Stimulated activated CD4-positive, alpha-beta T cell treated with anti-CD3 and anti-CD28 coated beads, TNF-alpha, amount 100 ng/mL, for 1 hour (primary cell): ENCODE data around the gene IRX4.
"Not testable (repeated sequence)": the region's sequence is repeated elsewhere in the genome, so short reads cannot be mapped to it uniquely, and the experiment has no call there.

Experiments used
- DNase-seq, 3 donors: peaks; one replicate each; pipeline ENCODE4 v3.0.0-alpha.2; 2020; ENCODE audit warnings: low read depth in 3 of 3, low spot score in 1 of 3

The IRX4 gene

DNA sequence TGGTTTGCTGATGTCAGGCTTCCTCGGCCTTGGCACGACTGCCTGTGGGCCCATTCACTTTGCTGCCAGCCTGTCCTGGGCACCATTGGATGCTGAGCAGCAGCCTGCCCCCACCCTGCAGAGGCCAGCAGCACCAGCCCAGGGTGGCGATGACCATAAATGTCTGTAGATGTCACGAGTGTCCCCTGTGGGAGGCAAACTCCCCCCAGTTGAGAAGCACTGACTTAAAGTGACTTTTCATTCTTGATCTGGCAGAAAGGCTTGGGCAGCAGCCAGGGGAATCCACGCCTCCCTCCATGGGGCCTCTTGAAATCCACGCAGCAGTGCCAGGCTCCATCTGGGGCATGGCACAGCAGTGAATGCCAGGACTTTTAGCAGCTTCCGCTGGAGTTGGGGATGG is 21.8 kb downstream of the IRX4 start:
- no peak for DNase-seq

DNA sequence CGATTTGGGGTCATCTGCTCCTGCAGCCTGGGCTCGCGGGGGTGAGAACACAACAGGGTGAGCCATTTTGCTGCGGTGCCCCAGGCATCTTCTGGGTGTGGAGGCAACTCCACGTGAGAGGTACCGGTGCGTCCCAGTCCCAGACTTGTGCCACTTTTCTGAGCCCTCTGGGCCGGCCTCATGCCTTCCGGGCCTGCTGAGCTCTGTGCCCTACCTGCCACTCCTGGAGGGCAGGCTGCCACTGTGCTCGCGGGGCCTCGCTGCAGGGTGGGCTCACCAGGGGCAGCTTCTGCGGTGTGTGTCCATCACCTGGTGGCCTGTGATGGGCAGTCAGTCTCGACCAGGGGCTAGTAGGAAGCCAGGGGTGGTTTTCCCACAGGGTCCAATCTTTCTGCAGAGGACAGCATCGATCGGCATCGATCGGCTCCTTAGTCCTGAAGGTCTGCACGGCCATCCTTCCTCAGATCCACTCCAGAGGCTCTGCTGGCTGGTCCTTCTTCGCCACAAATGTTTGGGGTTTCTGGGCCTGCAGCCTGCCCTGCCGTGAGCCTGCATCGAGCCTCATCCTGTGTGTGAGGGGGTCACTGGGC is 22.6 kb downstream of the IRX4 start:
- DNase-seq: no peak

DNA sequence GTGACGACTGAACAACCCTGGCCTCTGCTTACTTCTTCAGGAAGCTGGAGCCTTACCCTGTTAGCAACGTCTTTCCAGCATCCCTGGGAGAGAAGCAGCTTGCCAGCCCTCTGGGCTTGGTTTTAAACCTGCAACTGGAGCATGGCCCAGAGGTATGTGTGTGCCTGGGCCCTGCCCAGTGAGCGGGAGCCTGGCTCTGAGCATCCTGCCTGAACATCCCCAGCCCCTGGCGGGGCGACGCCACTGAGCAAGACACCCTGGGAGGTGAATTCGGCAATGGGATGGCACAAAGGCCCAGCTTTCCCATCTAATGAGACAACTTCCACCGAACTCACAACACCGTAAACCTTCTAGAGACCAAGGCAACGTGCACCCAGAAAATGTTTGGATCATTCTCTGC is 23.6 kb downstream of the IRX4 start:
- no peak for DNase-seq

DNA sequence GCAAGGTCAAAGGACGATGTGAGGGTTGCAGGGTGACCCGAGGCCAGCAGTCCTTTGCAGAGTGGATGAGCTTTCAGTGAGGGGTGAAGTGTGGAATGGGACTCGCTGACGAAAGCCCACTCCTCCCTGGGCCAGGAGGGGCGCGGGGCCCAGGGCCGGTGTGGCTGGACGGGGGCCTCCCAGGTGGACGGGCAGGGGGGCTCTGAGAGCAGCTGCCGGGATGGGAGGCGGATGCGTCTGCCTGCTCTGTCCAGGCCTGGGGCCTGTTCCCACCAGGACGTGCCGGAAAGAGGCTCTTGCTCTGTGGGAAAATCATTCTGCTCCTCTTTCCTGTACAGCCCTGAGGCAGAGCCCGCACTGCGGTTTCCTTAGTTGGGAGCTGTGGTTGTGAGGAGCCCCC is 24.3 kb downstream of the IRX4 start:
- DNase-seq: no peak

DNA sequence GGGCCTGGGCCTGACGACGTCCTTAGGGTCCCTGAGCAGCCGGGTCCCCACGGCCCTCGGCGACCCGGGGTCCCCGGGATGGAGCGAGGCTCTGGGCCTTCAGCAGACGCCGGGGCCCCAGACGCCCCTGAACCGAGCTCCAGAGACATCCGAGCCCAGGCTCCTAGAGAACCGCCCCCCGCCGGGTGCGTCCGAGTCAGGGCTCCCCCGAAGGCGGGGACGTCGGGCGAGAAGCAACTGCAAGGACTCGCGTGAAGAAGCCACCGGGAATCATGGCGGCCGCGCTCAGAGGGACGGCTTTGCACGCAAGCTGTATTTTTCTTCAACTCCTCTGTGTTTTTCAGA is 25.5 kb downstream of the IRX4 start:
- DNase-seq: no peak

DNA sequence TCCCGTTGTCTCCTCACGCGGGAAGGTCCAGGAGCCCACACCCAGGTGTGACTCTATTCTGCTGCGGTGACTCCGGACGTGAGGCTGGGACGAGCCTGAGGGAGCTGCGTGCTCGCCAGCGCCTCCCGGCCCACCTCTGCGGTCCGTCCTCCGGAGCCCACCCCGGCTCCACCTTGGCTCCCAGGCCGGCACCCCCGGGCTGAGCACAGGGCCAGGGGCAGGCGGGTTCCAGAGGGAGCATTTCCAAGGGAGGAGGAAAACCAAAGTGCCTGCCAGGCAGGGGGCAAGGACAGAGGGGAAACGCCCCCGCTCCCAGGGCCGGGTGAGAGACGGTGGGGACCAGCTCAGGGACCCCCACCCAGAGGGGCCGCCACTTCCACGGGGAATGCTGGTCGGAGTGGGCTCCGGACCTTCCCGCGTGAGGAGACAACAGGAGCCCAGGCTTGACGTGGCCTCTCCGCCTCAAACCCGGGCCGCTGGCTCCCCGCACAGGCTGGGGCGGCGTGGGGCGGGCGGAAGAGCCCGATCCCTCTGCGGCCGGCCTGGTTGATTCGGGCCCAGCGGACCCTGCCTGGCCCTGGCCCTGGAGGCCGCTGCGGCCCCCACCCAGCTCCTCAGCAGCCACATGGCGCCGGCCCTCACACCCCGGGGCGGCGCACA is 26.0 kb downstream of the IRX4 start:
- DNase-seq: no peak

DNA sequence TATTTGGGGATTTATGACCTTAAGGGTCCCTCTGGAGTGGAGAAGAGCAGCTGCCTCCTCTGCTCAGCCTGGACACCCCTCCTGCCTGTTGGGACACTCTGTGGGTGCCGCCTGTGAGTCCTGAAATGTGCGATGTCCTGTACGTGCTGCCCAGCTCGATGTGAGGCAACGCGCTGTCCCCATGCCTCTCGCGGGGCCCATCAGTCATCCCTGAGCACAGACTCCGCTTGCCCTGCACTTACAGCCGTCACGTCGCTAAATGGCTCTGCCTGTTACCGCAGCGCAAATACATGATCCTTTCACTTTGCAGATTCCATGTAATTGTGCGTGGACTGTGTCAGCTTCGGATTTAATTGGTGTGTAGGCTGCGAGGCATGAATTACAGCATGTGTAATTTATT is 27.1 kb downstream of the IRX4 start:
- no peak for DNase-seq

DNA sequence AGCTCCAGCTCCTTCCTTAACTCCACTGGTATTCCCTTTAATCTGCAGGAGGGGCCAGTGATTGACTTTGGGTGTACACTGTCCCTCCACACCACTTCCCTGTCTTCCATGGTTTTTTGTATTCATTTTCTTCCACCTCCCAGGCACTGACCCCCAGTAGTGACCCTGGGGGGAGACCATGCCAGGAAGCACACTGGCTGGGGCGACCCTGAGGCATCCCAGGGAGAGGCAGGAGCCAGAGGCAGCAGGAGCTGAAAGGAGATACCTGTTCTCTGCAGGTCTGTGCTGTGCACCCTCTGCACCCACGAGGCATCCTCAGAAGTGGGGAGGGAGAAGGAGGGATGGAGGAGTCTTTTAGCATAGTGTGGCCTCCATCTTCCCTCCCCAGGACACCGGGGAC is 27.6 kb downstream of the IRX4 start:
- no peak for DNase-seq

DNA sequence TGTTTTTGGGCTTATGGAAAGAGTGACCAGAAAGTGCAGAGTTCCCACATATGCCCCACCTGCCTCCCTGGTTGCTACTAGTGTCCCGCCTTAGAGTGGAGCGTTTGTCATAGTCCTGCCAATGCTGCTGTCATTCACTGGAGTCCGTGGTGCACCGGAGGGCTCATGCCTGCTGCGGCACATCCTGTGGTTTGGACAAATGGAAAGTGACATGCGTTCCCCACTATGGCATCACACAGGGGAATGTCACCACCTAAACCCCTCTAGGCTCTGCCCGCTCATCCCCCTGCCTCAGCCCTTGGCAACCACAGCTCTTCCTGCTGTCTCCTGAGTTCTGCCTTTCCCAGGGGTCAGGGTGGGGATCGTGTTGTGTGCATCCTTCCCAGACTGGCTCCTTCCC is 29.2 kb downstream of the IRX4 start:
- no peak for DNase-seq

DNA sequence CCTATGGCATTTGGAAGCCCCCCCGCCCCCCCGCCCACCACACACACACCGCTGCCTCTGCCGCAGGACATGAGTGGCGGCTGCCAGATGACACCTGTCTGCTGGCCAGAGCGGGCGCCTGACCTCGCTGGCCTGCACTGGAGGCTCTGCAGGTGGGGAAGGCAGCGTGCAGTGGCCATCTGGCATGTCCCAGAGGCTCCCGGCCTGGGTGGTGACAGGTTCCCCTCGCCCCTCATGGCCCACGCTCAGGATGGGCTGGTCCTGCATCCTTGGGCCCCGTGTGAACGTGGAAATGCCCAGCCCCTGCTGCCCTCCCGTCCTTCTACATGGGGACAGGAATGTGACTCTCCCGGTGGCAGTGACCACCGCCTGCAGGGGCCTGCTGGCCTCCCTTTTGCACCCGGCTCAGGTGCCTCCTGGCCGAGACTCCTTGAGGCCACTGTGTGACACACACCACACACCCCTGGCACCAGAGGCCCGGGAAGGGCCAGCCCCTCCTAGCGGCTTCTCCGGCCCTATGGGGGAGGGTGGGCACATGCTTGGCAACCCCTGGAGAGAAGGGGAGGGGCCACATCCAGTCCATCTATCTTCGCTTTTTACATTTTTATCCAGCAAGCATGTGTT is 30.3 kb downstream of the IRX4 start:
- DNase-seq: no peak

DNA sequence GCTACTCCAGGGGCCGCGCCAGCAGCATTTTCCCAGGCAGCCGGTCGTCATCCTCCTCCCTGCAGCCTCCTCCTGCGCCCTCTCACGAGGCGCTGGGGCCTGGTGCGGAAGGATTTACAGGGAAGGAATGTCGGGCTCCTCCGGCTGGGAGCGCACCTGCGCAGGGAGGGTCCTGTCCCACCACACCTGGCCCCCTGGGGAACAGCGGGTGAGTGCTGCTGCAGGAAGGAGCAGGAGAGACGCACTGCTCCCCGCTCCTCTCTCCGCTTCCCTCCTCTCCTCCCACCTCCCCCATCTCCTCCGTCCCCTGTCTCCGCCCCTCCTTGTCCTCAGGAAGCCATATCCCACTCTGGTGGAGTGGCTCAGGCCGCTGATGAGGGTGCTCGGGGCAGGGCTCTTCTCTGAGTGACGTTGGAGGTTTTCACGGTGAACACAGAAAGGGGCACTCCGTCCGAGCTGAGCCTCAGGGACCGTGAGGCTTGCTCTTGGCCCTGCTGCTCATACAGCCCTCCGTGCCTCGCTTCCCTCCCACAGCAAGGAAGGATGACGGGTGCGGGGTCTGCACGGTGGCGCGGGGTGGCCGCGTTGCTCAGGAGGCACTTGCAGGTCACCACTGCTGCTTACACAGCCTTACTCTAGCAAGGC is 31.3 kb downstream of the IRX4 start:
- no peak for DNase-seq

DNA sequence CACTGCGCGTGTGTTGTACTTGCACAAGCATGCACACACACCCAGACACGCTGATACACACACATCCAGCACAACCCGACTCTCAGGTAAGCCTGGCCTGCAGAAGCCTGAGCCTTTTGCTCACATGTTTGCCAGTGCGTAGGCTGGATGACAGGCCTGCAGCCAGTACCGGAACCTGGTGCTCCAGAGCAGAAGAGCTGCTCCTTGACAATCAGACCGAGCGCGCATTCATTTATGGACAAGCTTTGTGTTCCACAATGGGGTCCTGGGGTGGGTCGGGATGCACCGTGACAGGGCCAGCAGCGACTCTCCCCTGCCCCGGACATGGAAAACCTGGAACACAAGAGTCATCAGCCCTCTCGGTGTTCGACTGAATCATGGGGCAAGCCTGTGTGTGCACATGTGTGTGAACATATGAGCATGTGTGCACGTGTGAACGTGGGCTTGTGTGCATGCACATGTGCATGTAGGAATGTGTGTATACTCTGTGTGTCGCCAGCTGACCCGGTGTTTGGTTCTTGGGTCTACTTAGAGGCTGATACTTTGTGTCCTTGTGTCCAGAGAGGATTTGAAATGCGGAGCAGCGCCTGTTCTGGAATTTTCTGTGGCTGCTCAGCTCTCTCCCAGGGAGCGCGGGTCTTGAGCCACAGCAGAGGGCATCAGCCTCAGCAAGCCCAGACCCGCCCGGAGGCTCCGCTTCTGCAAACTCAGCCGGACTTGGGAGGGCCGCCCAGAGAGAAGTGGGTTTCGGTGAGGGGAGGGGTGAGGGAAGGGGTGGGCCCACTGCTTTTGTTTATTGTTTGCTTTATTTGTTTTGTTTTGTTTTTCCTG is 32.2 kb downstream of the IRX4 start:
- no peak for DNase-seq

DNA sequence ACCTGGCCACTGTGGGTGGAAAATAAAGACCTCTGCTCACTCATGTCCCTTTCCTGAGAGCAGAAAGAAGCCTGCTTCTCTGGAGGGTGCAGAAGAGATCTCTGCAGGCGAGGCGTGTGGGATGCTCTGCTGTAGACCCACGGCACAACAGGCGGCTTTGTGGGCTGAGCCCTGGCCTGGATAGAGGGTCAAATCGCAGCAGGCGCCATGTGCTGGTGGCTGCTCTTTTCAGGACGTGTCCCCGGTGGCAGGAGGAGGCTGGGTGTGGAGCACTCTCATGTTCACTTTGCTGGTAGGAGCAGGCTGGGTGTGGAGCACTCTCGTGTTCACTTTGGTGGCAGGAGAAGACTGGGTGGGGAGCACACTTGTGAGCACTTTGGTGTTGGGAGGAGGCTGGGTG is 35.1 kb downstream of the IRX4 start:
- no peak for DNase-seq

DNA sequence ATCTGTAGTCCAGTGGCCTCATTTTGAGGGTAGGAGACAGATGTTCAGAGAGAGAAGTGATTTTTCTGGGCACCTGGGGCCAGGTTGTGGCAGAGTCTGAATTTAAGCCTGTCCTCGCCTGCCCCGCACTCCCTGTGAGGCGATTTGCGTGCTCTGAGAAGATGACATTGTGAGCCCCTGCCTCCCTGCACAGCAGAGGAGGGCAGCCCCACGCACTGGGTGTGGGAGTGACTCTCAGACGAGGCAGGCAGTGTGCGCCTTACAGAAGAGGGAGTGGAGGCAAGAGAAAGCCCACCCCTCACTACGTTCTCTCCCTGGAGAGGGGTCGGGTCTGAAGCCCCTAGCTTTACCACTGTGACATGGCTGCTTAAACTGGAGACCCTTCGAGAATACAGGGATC is 35.7 kb downstream of the IRX4 start:
- DNase-seq: no peak

DNA sequence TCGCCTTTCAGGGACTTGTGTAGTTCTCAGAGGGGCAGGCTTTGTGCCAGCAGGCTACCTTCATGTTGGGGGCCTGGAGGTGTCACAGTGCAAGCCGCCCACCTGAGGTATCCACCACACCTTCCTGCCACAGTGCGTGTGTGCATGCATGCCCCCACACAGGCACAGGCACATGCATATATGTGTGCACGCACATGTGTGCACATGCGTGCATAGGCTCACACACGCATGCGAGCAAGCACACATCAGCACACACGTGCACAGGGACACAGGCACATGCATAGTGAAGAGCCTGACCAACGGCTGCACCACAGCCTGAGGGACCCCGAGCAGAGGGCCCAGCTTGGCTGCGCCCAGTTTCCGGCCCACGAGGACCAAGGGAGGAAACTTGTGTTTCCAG is 36.1 kb downstream of the IRX4 start:
- DNase-seq: no peak

DNA sequence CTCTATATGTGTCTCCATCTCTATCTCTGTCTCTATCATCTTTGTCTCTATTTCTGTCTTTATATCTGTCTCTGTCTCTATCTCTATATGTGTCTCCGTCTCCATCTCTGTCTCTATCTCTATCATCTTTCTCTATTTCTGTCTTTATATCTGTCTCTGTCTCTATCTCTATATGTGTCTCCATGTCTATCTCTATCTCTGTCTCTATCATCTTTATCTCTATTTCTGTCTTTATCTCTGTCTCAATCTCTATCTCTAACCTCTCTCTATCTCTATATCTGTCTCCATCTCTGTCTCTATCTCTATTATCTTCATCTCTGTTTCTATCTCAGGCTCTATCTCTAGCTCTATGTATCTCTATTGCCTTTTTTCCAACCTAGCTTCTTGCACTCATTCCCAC is 37.0 kb downstream of the IRX4 start:
- no peak for DNase-seq

DNA sequence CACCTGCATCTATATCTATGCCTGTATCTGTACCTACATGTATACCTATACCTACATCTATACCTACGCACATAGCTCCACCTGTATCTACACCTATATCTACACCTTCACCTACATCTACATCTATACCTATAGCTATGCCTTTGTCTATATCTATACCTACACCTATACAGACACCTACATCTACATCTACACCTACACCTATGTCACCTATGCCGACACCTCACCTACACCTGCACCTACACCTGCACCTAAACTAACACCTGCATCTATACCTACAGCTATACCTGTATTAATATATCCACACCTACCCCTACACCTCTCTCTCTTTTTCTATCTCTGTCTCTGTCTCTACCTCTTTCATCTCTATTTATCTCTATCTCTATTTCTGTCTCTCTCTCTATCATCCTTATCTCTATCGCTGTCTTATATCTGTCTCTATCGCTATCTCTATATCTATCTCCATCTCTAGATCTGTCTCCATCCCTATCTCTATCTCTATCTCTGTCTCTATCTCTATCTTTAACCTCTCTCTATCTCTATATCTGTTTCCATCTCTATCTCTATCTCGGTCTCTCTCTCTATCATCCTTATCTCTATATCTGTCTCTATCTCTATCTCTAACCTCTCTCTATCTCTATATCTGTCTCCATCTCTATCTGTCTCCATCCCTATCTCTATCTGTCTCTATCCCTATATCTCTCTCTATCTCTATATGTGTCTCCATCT is 37.9 kb downstream of the IRX4 start:
- DNase-seq: no peak

DNA sequence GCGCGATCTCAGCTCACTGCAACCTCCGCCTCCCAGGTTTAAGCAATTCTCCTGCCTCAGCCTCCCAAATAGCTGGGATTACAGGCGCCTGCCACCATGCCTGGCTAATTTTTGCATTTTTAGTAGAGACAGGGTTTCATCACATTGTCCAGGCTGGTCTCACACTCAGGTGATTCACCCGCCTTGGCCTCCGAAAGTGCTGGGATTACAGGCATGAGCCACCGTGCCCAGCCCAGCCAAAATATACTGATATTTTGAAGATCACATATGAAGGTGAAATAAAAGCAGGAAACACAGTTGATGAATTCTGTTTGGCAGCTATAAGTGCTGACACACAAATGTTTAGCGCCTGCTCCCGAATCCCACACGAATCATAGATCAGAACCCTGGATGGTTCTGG is 39.0 kb downstream of the IRX4 start:
- not testable (repeated sequence) for DNase-seq

DNA sequence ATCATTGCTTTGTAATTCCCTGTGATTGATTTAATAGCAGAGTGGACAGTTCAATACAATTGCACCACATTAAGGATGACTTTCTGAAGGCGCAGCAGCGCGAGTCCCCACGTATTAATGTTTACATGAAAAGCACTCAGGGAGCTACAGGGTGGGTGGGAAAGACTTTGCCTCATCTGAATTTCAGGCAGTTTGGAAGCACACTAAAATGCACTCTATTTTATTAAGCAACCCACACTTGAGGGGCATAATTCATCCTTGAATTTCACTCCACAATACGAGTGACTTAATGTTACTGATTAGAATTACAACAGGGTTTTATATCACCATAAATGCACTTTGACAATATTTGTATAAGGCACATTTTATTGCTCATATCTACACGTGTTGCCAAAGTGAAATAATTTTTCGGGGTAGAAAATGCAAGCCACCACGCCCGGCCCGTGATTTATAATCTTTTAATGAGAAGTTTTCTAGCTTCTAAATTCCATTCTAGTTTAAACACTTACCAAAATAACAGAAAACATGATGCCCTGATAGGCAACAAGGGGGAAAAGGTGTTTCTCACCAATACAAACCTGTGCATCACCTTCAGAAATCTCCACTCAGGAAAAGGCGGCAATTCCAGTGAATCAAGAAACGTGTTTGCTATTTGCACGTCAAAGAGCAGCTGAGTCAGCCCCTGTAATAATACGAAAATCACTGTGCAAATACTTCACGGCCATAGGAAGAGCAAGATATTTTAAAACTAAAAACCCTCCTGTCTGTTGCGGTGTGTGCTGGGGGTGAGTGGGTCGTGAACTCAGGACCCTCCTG is 40.5 kb downstream of the IRX4 start:
- no peak for DNase-seq
